Endothelial cell of umbilical vein (primary cell): ENCODE measurements around the gene PTPN12. TPM values are rescaled to one million over a fixed set of nuclear protein-coding genes. Genes with fewer than 3 reads are reported as not detected.

Experiments used
- BruUV-seq: library from RNA; stranded (reverse); fragments of 400-500 nt; replicated peaks from 2 replicates; lab custom pipeline; 2021; lab: Mats Ljungman, UMichigan
- CTCF ChIA-PET: fragments of 300-600, 350-600 bp; sonication (Branson Sonifier 250); formaldehyde crosslinking; loops from one replicate; lab custom pipeline; 2021; ENCODE audit warnings: antibody characterized with exemption, inconsistent platforms; lab: Charles Lee
- POLR2A ChIA-PET: fragments of 300-600, 350-600 bp; sonication (Branson Sonifier 250); formaldehyde crosslinking; loops from one replicate; lab custom pipeline; 2021; ENCODE audit warnings: antibody characterized with exemption, inconsistent platforms; lab: Charles Lee
- DNase-seq: peaks from one replicate; pipeline ENCODE4 v3.0.0-alpha.2; 2011; ENCODE audit warnings: low read depth, low spot score
- FAIRE-seq: peaks from 2 replicates; lab custom pipeline; 2011; peaks lifted over from hg19 to GRCh38; lab: Jason Lieb, UNC
- H2AFZ ChIP-seq: 2 replicates; pipeline ENCODE4 v1.6.0; 2012; ENCODE audit warnings: low read depth, low read length, control low read depth, inconsistent platforms
- H3K27ac ChIP-seq: 2 replicates; pipeline ENCODE4 v1.5.1; 2011; ENCODE audit warnings: low read depth, mild to moderate bottlenecking, control low read depth, low read length, moderate library complexity; ENCODE audit not compliant: insufficient read depth
- H3K27me3 ChIP-seq, 2 experiments: 2 replicates each; pipeline versions ENCODE4 v1.6.0 to v1.6.1; 2011; ENCODE audit warnings: low read length in 2 of 2, mixed read lengths in 1 of 2; ENCODE audit not compliant: control insufficient read depth in 2 of 2, insufficient read depth in 2 of 2
- H3K36me3 ChIP-seq, 2 experiments: 2 replicates in 1 of 2; 3 replicates in 1 of 2; pipeline ENCODE4 v1.5.1; 2011; ENCODE audit warnings: low read length in 2 of 2, mild to moderate bottlenecking in 1 of 2, moderate library complexity in 1 of 2; ENCODE audit not compliant: control insufficient read depth in 2 of 2, insufficient read depth in 2 of 2; ENCODE audit errors: extremely low read depth in 1 of 2
- H3K4me1 ChIP-seq: 3 replicates; pipeline ENCODE4 v1.5.1; 2011; ENCODE audit warnings: mild to moderate bottlenecking, low read length; ENCODE audit not compliant: control insufficient read depth, insufficient read depth; ENCODE audit errors: extremely low read depth
- H3K4me2 ChIP-seq: 2 replicates; pipeline ENCODE4 v1.6.1; 2011; ENCODE audit warnings: low read length, control low read depth, mixed read lengths; ENCODE audit not compliant: insufficient read depth
- H3K4me3 ChIP-seq, 3 experiments: fragments of 200-600 bp in 1 of 3; sonication (generic), shearing (Covaris generic) in 1 of 3; replicated peaks in 1 of 3; 2 replicates each; pipeline ENCODE4 v1.5.1; 2011 to 2016; ENCODE audit warnings: control low read depth in 3 of 3, low read length in 3 of 3, mild to moderate bottlenecking in 2 of 3, inconsistent platforms in 1 of 3, low read depth in 1 of 3, moderate library complexity in 1 of 3; ENCODE audit not compliant: insufficient read depth in 1 of 3
- H3K79me2 ChIP-seq: 2 replicates; pipeline ENCODE4 v1.6.0; 2012; ENCODE audit warnings: low read length, inconsistent platforms; ENCODE audit not compliant: control insufficient read depth, insufficient read depth
- H3K9ac ChIP-seq: replicated peaks from 2 replicates; pipeline ENCODE3; 2011; ENCODE audit warnings: low read length, control low read depth; ENCODE audit not compliant: insufficient read depth; ENCODE audit errors: extremely low read depth
- H3K9me1 ChIP-seq: replicated peaks from 3 replicates; pipeline ENCODE4 v1.6.0; 2011; ENCODE audit warnings: mild to moderate bottlenecking, low read length; ENCODE audit not compliant: control insufficient read depth, insufficient read depth; ENCODE audit errors: extremely low read depth
- H3K9me3 ChIP-seq: replicated peaks from 2 replicates; pipeline ENCODE4 v1.5.1; 2012; ENCODE audit warnings: low read length, inconsistent platforms; ENCODE audit not compliant: control insufficient read depth, insufficient read depth
- H4K20me1 ChIP-seq: replicated peaks from 2 replicates; pipeline ENCODE3; 2011; ENCODE audit warnings: mild to moderate bottlenecking, low read length; ENCODE audit not compliant: control insufficient read depth, insufficient read depth; ENCODE audit errors: extremely low read depth
- FOS ChIP-seq: IDR thresholded peaks from 2 replicates; pipeline ENCODE4 v1.6.1; 2011; ENCODE audit warnings: mild to moderate bottlenecking, low read length, moderate library complexity, borderline replicate concordance; ENCODE audit not compliant: insufficient read depth
- GATA2 ChIP-seq: IDR thresholded peaks from 2 replicates; pipeline ENCODE4 v1.7.0; 2011; ENCODE audit warnings: low read depth, mild to moderate bottlenecking, moderate library complexity, mixed read lengths, low read length; ENCODE audit not compliant: insufficient read length, insufficient read depth
- JUN ChIP-seq: IDR thresholded peaks from 2 replicates; pipeline ENCODE4 v1.6.1; 2011; ENCODE audit warnings: borderline replicate concordance, low read depth; ENCODE audit not compliant: insufficient read length, insufficient read depth
- MYC ChIP-seq: IDR thresholded peaks from one replicate; pipeline ENCODE4 v1.6.1; 2011; ENCODE audit warnings: mild to moderate bottlenecking, low read depth, low read length
- POLR2A ChIP-seq: IDR thresholded peaks from 2 replicates; pipeline ENCODE4 v1.6.1; 2012; ENCODE audit warnings: low read depth, mild to moderate bottlenecking, control low read depth, low read length
- POLR2AphosphoS5 ChIP-seq: IDR thresholded peaks from 2 replicates; pipeline ENCODE4 v1.6.1; 2012; ENCODE audit warnings: low read depth, mild to moderate bottlenecking, control low read depth, low read length, moderate library complexity; ENCODE audit not compliant: insufficient read depth
- dilution Hi-C: fragments of 300-500 bp; cut with MboI; formaldehyde crosslinking; loops from one replicate; pipeline ENCODE4 v1.15.0; 2019; ENCODE audit warnings: low sequenced_read_pairs; ENCODE audit not compliant: extremely low pct_ligation_motif_present
- intact Hi-C: fragments of 100-400 bp; cut with micrococcal nuclease; formaldehyde crosslinking; loops from one replicate; pipeline ENCODE4 v1.10.0; 2022
- polyA plus RNA-seq, 4 experiments: library from polyadenylated mRNA; depleted of rRNA in 3 of 4; stranded (reverse) in 3 of 4; unstranded in 1 of 4; fragments of >200 nt; gene quantifications; 2 replicates each; pipeline versions ENCODE4 v1.2.1 to v1.2.3, GENCODE V29; 2011 to 2012; ENCODE audit warnings: missing spikeins in 1 of 4
- total RNA-seq: library from RNA; stranded (reverse); gene quantifications from 2 replicates; pipeline ENCODE4 v1.2.3, GENCODE V29; 2021
- TF ChIP-seq, protein P1 (sequence below), 2 donors: IDR thresholded peaks; 1 replicate in 1 of 2; 2 replicates in 1 of 2; pipeline ENCODE4 v1.5.1; 2011; ENCODE audit warnings: low read length in 2 of 2, mild to moderate bottlenecking in 2 of 2, moderate library complexity in 2 of 2, control low read depth in 1 of 2, inconsistent platforms in 1 of 2, low read depth in 1 of 2; ENCODE audit not compliant: insufficient read depth in 1 of 2; ENCODE audit errors: extremely low read depth in 1 of 2
- TF ChIP-seq, protein P2 (sequence below): IDR thresholded peaks from 2 replicates; pipeline ENCODE4 v1.6.1; 2011; ENCODE audit not compliant: insufficient read depth, insufficient read length

The PTPN12 gene
- total and polyA plus RNA-seq, 2 donors (not counting 3 experiments of a cell fraction or from before 2014, with no cell fraction given): 30.6 to 137 TPM

DNA sequence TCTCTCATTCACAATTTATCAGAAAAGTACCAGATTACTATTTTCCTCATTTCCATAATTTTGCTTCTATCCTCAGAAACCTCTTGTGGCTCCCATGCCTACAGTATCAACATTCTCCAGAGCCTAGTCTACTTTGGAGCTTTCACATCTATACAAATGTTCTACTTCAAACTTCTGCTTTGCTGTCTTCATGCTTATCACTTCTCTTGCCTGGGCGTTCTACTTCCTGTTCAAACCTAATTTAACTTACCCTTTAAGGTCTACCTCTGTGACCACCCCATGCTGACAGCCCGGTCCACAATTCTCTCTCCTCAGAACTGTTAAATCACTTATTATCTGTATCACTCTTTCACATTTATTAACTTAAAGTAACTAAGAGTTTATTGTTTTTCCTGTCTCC is 6.1 kb upstream of the PTPN12 start:
- dilution Hi-C loops: no loop called here
- no peaks in the 10 kb centered on the region for H3K9me3 ChIP-seq
- DNase-seq (no peak), FAIRE-seq (no peak)
- H4K20me1 ChIP-seq: no peaks in the 10 kb centered on the region
- no peak overlapping the region for H3K27ac ChIP-seq
- no peaks in the 10 kb centered on the region for H3K9me1 ChIP-seq
- no peak overlapping the region for H3K4me2 ChIP-seq
- CTCF ChIA-PET: no interaction called here
- no peaks in the 10 kb centered on the region for H3K79me2 ChIP-seq
- BruUV-seq: no TSS peak
- intact Hi-C loops: no loop called here
- no peak overlapping the region for H3K9ac ChIP-seq
- no peak overlapping the region for H3K4me3 ChIP-seq
- H3K36me3 ChIP-seq: no peaks in the 10 kb centered on the region
- no peaks in the 10 kb centered on the region for H3K4me1 ChIP-seq
- H3K27me3 ChIP-seq: no peaks in the 10 kb centered on the region
- POLR2A ChIA-PET: no interaction called here
- TF ChIP-seq, protein P1, sequence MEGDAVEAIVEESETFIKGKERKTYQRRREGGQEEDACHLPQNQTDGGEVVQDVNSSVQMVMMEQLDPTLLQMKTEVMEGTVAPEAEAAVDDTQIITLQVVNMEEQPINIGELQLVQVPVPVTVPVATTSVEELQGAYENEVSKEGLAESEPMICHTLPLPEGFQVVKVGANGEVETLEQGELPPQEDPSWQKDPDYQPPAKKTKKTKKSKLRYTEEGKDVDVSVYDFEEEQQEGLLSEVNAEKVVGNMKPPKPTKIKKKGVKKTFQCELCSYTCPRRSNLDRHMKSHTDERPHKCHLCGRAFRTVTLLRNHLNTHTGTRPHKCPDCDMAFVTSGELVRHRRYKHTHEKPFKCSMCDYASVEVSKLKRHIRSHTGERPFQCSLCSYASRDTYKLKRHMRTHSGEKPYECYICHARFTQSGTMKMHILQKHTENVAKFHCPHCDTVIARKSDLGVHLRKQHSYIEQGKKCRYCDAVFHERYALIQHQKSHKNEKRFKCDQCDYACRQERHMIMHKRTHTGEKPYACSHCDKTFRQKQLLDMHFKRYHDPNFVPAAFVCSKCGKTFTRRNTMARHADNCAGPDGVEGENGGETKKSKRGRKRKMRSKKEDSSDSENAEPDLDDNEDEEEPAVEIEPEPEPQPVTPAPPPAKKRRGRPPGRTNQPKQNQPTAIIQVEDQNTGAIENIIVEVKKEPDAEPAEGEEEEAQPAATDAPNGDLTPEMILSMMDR (IDR thresholded peaks at IDR 0.05; ENCODE audit: extremely low read depth in 1 of 2, insufficient read depth in 1 of 2, low read depth in 1 of 2, low read length in 2 of 2): no peak
- TF ChIP-seq GATA2 (no peak), POLR2A (no peak), FOS (no peak), JUN (no peak), MYC (no peak), POLR2AphosphoS5 (no peak)
- TF ChIP-seq, protein P2, sequence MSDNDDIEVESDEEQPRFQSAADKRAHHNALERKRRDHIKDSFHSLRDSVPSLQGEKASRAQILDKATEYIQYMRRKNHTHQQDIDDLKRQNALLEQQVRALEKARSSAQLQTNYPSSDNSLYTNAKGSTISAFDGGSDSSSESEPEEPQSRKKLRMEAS: no peak
- H2AFZ ChIP-seq: no peak overlapping the region
